Epithelial cell of proximal tubule (primary cell): Measurements from ENCODE around the gene LIFR. TPM values are rescaled to one million over a fixed set of nuclear protein-coding genes. Genes with fewer than 3 reads are reported as not detected.

Experiments
- DNase-seq: peaks from one replicate; pipeline ENCODE4 v3.0.0-alpha.2; 2011; ENCODE audit warnings: low read depth
- H3K4me3 ChIP-seq: 2 replicates; pipeline ENCODE4 v1.5.1; 2011; ENCODE audit warnings: low read depth, mild to moderate bottlenecking, low read length
- CTCF ChIP-seq: conservative IDR thresholded peaks from 2 replicates; pipeline ENCODE4 v1.5.1; 2012; ENCODE audit warnings: low read depth, mild to moderate bottlenecking, low read length
- total RNA-seq: library from RNA; depleted of rRNA; stranded (reverse); fragments of >200 nt; gene quantifications from 2 replicates; pipeline ENCODE4 v1.2.3, GENCODE V29; 2015

Gene LIFR
- total RNA-seq, result 8.2 and 17.1 TPM in 2 replicates

- peak within 1 kb of the TSS; percentile 83 for H3K4me3 ChIP-seq
- no peak for DNase-seq
- no peak for TF ChIP-seq CTCF
Measured at GRCh38 chr5:38556599-38557307, at the start of gene LIFR. Gene LIFR, minus strand, starts transcription at chr5:38556646. Its CDS starts 25,999 bp downstream, at chr5:38530647.

GRCh38 chr5:38605610-38606009 is 49.2 kb upstream of the LIFR start:
- DNase-seq, result no peak
- no peak overlapping the region for H3K4me3 ChIP-seq
- TF ChIP-seq CTCF, result no peak

- no peak for DNase-seq
- TF ChIP-seq CTCF, result no peak
- H3K4me3 ChIP-seq, result no peak overlapping the region
Measured at GRCh38 chr5:38603691-38604090, 47.2 kb upstream of the LIFR start.

- no peak for DNase-seq
- TF ChIP-seq CTCF, result no peak
Measured at GRCh38 chr5:38602641-38603040, 46.2 kb upstream of the LIFR start.

GRCh38 chr5:38601863-38602298 is 45.4 kb upstream of the LIFR start:
- no peak overlapping the region for H3K4me3 ChIP-seq
- no peak for TF ChIP-seq CTCF
- peak; percentile 70 for DNase-seq

More at GRCh38 chr5:38602641-38603040, 46.2 kb upstream of the LIFR start:
- H3K4me3 ChIP-seq, result no peak overlapping the region

GRCh38 chr5:38601133-38601862 is 44.9 kb upstream of the LIFR start:
- DNase-seq, result no peak
- no peak for TF ChIP-seq CTCF
- H3K4me3 ChIP-seq, result no peak overlapping the region
